Endothelial cell of umbilical vein (primary cell): ENCODE measurements around the gene TPM1. TPM values are rescaled to one million over a fixed set of nuclear protein-coding genes. Genes with fewer than 3 reads are reported as not detected.

ENCODE experiments used
- BruUV-seq: library from RNA; stranded (reverse); fragments of 400-500 nt; replicated peaks from 2 replicates; lab custom pipeline; 2021; lab: Mats Ljungman, UMichigan
- CTCF ChIA-PET: fragments of 300-600, 350-600 bp; sonication (Branson Sonifier 250); formaldehyde crosslinking; loops from one replicate; lab custom pipeline; 2021; ENCODE audit warnings: antibody characterized with exemption, inconsistent platforms; lab: Charles Lee
- POLR2A ChIA-PET: fragments of 300-600, 350-600 bp; sonication (Branson Sonifier 250); formaldehyde crosslinking; loops from one replicate; lab custom pipeline; 2021; ENCODE audit warnings: antibody characterized with exemption, inconsistent platforms; lab: Charles Lee
- DNase-seq: peaks from one replicate; pipeline ENCODE4 v3.0.0-alpha.2; 2011; ENCODE audit warnings: low read depth, low spot score
- FAIRE-seq: peaks from 2 replicates; lab custom pipeline; 2011; peaks lifted over from hg19 to GRCh38; lab: Jason Lieb, UNC
- H2AFZ ChIP-seq: 2 replicates; pipeline ENCODE4 v1.6.0; 2012; ENCODE audit warnings: low read depth, low read length, control low read depth, inconsistent platforms
- H3K27ac ChIP-seq: 2 replicates; pipeline ENCODE4 v1.5.1; 2011; ENCODE audit warnings: low read depth, mild to moderate bottlenecking, control low read depth, low read length, moderate library complexity; ENCODE audit not compliant: insufficient read depth
- H3K27me3 ChIP-seq, 2 experiments: 2 replicates each; pipeline versions ENCODE4 v1.6.0 to v1.6.1; 2011; ENCODE audit warnings: low read length in 2 of 2, mixed read lengths in 1 of 2; ENCODE audit not compliant: control insufficient read depth in 2 of 2, insufficient read depth in 2 of 2
- H3K36me3 ChIP-seq, 2 experiments: 2 replicates in 1 of 2; 3 replicates in 1 of 2; pipeline ENCODE4 v1.5.1; 2011; ENCODE audit warnings: low read length in 2 of 2, mild to moderate bottlenecking in 1 of 2, moderate library complexity in 1 of 2; ENCODE audit not compliant: control insufficient read depth in 2 of 2, insufficient read depth in 2 of 2; ENCODE audit errors: extremely low read depth in 1 of 2
- H3K4me1 ChIP-seq: 3 replicates; pipeline ENCODE4 v1.5.1; 2011; ENCODE audit warnings: mild to moderate bottlenecking, low read length; ENCODE audit not compliant: control insufficient read depth, insufficient read depth; ENCODE audit errors: extremely low read depth
- H3K4me2 ChIP-seq: 2 replicates; pipeline ENCODE4 v1.6.1; 2011; ENCODE audit warnings: low read length, control low read depth, mixed read lengths; ENCODE audit not compliant: insufficient read depth
- H3K4me3 ChIP-seq, 3 experiments: fragments of 200-600 bp in 1 of 3; sonication (generic), shearing (Covaris generic) in 1 of 3; replicated peaks in 1 of 3; 2 replicates each; pipeline ENCODE4 v1.5.1; 2011 to 2016; ENCODE audit warnings: control low read depth in 3 of 3, low read length in 3 of 3, mild to moderate bottlenecking in 2 of 3, inconsistent platforms in 1 of 3, low read depth in 1 of 3, moderate library complexity in 1 of 3; ENCODE audit not compliant: insufficient read depth in 1 of 3
- H3K79me2 ChIP-seq: 2 replicates; pipeline ENCODE4 v1.6.0; 2012; ENCODE audit warnings: low read length, inconsistent platforms; ENCODE audit not compliant: control insufficient read depth, insufficient read depth
- H3K9ac ChIP-seq: replicated peaks from 2 replicates; pipeline ENCODE3; 2011; ENCODE audit warnings: low read length, control low read depth; ENCODE audit not compliant: insufficient read depth; ENCODE audit errors: extremely low read depth
- H3K9me1 ChIP-seq: replicated peaks from 3 replicates; pipeline ENCODE4 v1.6.0; 2011; ENCODE audit warnings: mild to moderate bottlenecking, low read length; ENCODE audit not compliant: control insufficient read depth, insufficient read depth; ENCODE audit errors: extremely low read depth
- H3K9me3 ChIP-seq: replicated peaks from 2 replicates; pipeline ENCODE4 v1.5.1; 2012; ENCODE audit warnings: low read length, inconsistent platforms; ENCODE audit not compliant: control insufficient read depth, insufficient read depth
- H4K20me1 ChIP-seq: replicated peaks from 2 replicates; pipeline ENCODE3; 2011; ENCODE audit warnings: mild to moderate bottlenecking, low read length; ENCODE audit not compliant: control insufficient read depth, insufficient read depth; ENCODE audit errors: extremely low read depth
- EZH2 ChIP-seq: IDR thresholded peaks from 2 replicates; pipeline ENCODE4 v1.6.1; 2012; ENCODE audit warnings: borderline replicate concordance, low read depth, mild to moderate bottlenecking, moderate library complexity, low read length, inconsistent platforms; ENCODE audit not compliant: severe bottlenecking
- FOS ChIP-seq: IDR thresholded peaks from 2 replicates; pipeline ENCODE4 v1.6.1; 2011; ENCODE audit warnings: mild to moderate bottlenecking, low read length, moderate library complexity, borderline replicate concordance; ENCODE audit not compliant: insufficient read depth
- MYC ChIP-seq: IDR thresholded peaks from one replicate; pipeline ENCODE4 v1.6.1; 2011; ENCODE audit warnings: mild to moderate bottlenecking, low read depth, low read length
- POLR2A ChIP-seq: IDR thresholded peaks from 2 replicates; pipeline ENCODE4 v1.6.1; 2012; ENCODE audit warnings: low read depth, mild to moderate bottlenecking, control low read depth, low read length
- POLR2AphosphoS5 ChIP-seq: IDR thresholded peaks from 2 replicates; pipeline ENCODE4 v1.6.1; 2012; ENCODE audit warnings: low read depth, mild to moderate bottlenecking, control low read depth, low read length, moderate library complexity; ENCODE audit not compliant: insufficient read depth
- dilution Hi-C: fragments of 300-500 bp; cut with MboI; formaldehyde crosslinking; loops from one replicate; pipeline ENCODE4 v1.15.0; 2019; ENCODE audit warnings: low sequenced_read_pairs; ENCODE audit not compliant: extremely low pct_ligation_motif_present
- intact Hi-C: fragments of 100-400 bp; cut with micrococcal nuclease; formaldehyde crosslinking; loops from one replicate; pipeline ENCODE4 v1.10.0; 2022
- polyA plus RNA-seq, 4 experiments: library from polyadenylated mRNA; depleted of rRNA in 3 of 4; stranded (reverse) in 3 of 4; unstranded in 1 of 4; fragments of >200 nt; gene quantifications; 2 replicates each; pipeline versions ENCODE4 v1.2.1 to v1.2.3, GENCODE V29; 2011 to 2012; ENCODE audit warnings: missing spikeins in 1 of 4
- total RNA-seq: library from RNA; stranded (reverse); gene quantifications from 2 replicates; pipeline ENCODE4 v1.2.3, GENCODE V29; 2021

The TPM1 gene
- total and polyA plus RNA-seq, 2 donors (not counting 3 experiments of a cell fraction or from before 2014, with no cell fraction given): 518 to 558 TPM

GRCh38 chr15:63063877-63064409 lies 21.4 kb downstream of the TPM1 start:
- Histone ChIP-seq H3K4me2 (no peak overlapping the region), H3K9me3 (no peaks in the 10 kb centered on the region), H3K79me2 (no peaks in the 10 kb centered on the region), H3K4me1 (peaks cover 3% of the 10 kb centered on the region), H3K27ac (no peak overlapping the region), H4K20me1 (no peaks in the 10 kb centered on the region), H2AFZ (no peak overlapping the region), H3K4me3 (no peak overlapping the region), H3K27me3 (no peaks in the 10 kb centered on the region), H3K9me1 (no peaks in the 10 kb centered on the region), H3K9ac (no peak overlapping the region), H3K36me3 (peaks cover 55 to 82% of the 10 kb centered on the region in 2 experiments)
- CTCF ChIA-PET: interaction anchor here (1.4 kb wide), 1 partner anchor 16 kb away, joined by 6 read pairs; no protein-coding TSS in a partner anchor
- BruUV-seq: no TSS peak
- intact Hi-C loops (no loop called here), dilution Hi-C loops (no loop called here)
- no peak for TF ChIP-seq POLR2A
- no peak for TF ChIP-seq FOS
- no peak for TF ChIP-seq MYC
- TF ChIP-seq EZH2: no peak
- FAIRE-seq (no peak), DNase-seq (no peak)
- POLR2A ChIA-PET: no interaction called here

GRCh38 chr15:63065262-63066221 lies 23.0 kb downstream of the TPM1 start:
- Histone ChIP-seq H3K4me3 (no peak overlapping the region), H3K36me3 (peaks cover 52 to 77% of the 10 kb centered on the region in 2 experiments), H3K27me3 (no peaks in the 10 kb centered on the region), H2AFZ (no peak overlapping the region), H3K9me3 (no peaks in the 10 kb centered on the region), H4K20me1 (no peaks in the 10 kb centered on the region), H3K27ac (no peak overlapping the region), H3K4me1 (peaks cover 3% of the 10 kb centered on the region), H3K4me2 (no peak overlapping the region), H3K9me1 (no peaks in the 10 kb centered on the region), H3K9ac (no peak overlapping the region), H3K79me2 (no peaks in the 10 kb centered on the region)
- dilution Hi-C loops (no loop called here), intact Hi-C loops (no loop called here)
- POLR2A ChIA-PET: interaction anchor here (0.7 to 1.0 kb wide), 3 partner anchors 10 to 15 kb away, joined by 3 to 5 read pairs (median 3); no protein-coding TSS in a partner anchor
- no peak for FAIRE-seq
- DNase-seq: no peak
- peak; percentile 33 for TF ChIP-seq POLR2AphosphoS5
- no peak for TF ChIP-seq POLR2A
- CTCF ChIA-PET: interaction anchor here (1.1 to 1.4 kb wide), 2 partner anchors 17 to 38 kb away, joined by 3 to 5 read pairs; no protein-coding TSS in a partner anchor
- BruUV-seq: no TSS peak
